ENCODE results near the gene C11orf68. TPM values are rescaled to one million over a fixed set of nuclear protein-coding genes. Genes with fewer than 3 reads are reported as not detected.
A peak's percentile ranks its signal among the peaks of the same experiment; 100 is the strongest.

The C11orf68 gene
- total RNA-seq, 1 experiment from 2014 or later = 36.5 TPM

DNA sequence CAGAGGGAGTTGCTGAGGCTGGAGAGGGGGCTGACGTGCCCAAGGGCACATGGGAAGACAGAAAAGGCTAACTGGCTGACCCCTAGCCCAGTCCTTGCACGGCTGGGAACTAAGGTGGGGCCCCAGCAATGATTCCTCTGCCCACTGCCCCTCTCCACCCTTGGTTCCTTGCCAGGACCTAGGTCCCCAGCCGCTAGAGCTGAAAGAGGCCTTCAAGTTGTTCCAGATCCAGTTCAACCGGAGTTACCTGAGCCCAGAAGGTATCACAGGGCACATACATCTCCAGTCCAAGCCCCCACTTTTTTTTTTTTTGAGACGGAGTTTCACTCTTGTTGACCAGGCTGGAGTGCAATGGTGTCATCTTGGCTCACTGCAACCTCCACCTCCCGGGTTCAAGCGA lies 38.8 kb downstream of the C11orf68 start:
- H2AFZ ChIP-seq = no peak overlapping the region
- intact Hi-C loops (cut with micrococcal nuclease; ENCODE audit: unreplicated experiment) = loop anchor here (10.0 kb wide), 1 partner anchor 185 kb away; no protein-coding TSS in a partner anchor
- no peak overlapping the region for H3K4me3 ChIP-seq
- ChIA-PET CTCF (interaction anchor here (1.0 kb wide), 1 partner anchor 19 kb away, joined by 4 read pairs; no protein-coding TSS in a partner anchor), POLR2A (ENCODE audit: unreplicated experiment) (interaction anchor here (0.6 kb wide), 1 partner anchor 40 kb away, joined by 4 read pairs; no protein-coding TSS in a partner anchor)
- BruUV-seq (replicated peaks) = no TSS peak
- no peak overlapping the region for H3K4me2 ChIP-seq
- no peaks in the 10 kb centered on the region for H3K4me1 ChIP-seq (replicated peaks; ENCODE audit: insufficient read depth)
- no peaks in the 10 kb centered on the region for H4K20me1 ChIP-seq (ENCODE audit: insufficient read depth)
- H3K27me3 ChIP-seq (ENCODE audit: insufficient read depth, low read depth) = no peaks in the 10 kb centered on the region
- no peaks in the 10 kb centered on the region for H3K9me3 ChIP-seq (ENCODE audit: insufficient read depth, low read depth)
- DNase-seq = no peak
- no peaks in the 10 kb centered on the region; the same call in 1 of the 2 replicates for H3K79me2 ChIP-seq (ENCODE audit: low read depth)
- H3F3A ChIP-seq (ENCODE audit: insufficient read depth, low read depth) = peaks cover 6% of the 10 kb centered on the region; the same call in 1 of the 2 replicates
- no peaks in the 10 kb centered on the region for H3K9me2 ChIP-seq (ENCODE audit: insufficient read depth)
- no peak overlapping the region for H3K27ac ChIP-seq
- 0 out of 2 replicates have a peak, but pooled peaks cover 11% of the 10 kb centered on the region for H3K36me3 ChIP-seq (ENCODE audit: low read depth)
- no peak for TF ChIP-seq EZH2 (IDR thresholded peaks at IDR 0.05; ENCODE audit: low read depth)
- TF ChIP-seq, protein P1, sequence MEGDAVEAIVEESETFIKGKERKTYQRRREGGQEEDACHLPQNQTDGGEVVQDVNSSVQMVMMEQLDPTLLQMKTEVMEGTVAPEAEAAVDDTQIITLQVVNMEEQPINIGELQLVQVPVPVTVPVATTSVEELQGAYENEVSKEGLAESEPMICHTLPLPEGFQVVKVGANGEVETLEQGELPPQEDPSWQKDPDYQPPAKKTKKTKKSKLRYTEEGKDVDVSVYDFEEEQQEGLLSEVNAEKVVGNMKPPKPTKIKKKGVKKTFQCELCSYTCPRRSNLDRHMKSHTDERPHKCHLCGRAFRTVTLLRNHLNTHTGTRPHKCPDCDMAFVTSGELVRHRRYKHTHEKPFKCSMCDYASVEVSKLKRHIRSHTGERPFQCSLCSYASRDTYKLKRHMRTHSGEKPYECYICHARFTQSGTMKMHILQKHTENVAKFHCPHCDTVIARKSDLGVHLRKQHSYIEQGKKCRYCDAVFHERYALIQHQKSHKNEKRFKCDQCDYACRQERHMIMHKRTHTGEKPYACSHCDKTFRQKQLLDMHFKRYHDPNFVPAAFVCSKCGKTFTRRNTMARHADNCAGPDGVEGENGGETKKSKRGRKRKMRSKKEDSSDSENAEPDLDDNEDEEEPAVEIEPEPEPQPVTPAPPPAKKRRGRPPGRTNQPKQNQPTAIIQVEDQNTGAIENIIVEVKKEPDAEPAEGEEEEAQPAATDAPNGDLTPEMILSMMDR (conservative IDR thresholded peaks at IDR 0.05) = no peak

DNA sequence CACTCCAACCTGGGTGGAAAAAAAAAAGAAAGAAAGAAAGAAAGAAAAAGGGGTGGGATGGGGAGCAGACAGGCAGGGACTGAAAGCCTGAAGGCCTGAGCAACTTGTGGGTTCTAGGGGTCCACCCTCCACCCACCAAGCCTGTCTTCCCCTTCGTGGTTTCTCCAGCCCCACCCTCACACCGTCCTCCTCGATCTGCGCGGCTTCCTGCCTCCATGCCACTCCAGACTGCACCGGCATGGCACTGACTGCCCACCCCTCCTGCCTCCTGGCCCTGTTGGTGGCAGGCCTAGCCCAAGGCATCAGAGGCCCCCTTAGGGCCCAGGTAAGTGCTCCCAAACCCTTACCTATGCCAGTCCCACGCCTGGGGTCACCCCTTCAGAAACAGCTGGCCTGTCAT lies 39.2 kb downstream of the C11orf68 start, which contains the start of gene CTSW:
TSS of gene CTSW (plus strand) at position 221 of the 400 bp plus-strand sequence. CDS start at position 239, 18 bp downstream.
- H3K27me3 ChIP-seq (ENCODE audit: insufficient read depth, low read depth) = no peaks in the 10 kb centered on the region
- CTCF ChIA-PET = no interaction called here
- no peak for DNase-seq
- no peak within 1 kb of the TSS for H3K27ac ChIP-seq
- H3K4me2 ChIP-seq = no peak within 1 kb of the TSS
- POLR2A ChIA-PET (ENCODE audit: unreplicated experiment) = no interaction called here
- H3K9me2 ChIP-seq (ENCODE audit: insufficient read depth) = no peaks in the 10 kb centered on the region
- intact Hi-C loops (cut with micrococcal nuclease; ENCODE audit: unreplicated experiment) = loop anchor here (10.0 kb wide), 1 partner anchor 185 kb away; no protein-coding TSS in a partner anchor
- TF ChIP-seq, protein P1 (conservative IDR thresholded peaks at IDR 0.05) = no peak
- no peak for TF ChIP-seq EZH2 (IDR thresholded peaks at IDR 0.05; ENCODE audit: low read depth)
- no peak within 1 kb of the TSS for H3K4me3 ChIP-seq
- BruUV-seq (replicated peaks) = no TSS peak
- no peaks in the 10 kb centered on the region for H4K20me1 ChIP-seq (ENCODE audit: insufficient read depth)
- no peaks in the 10 kb centered on the region; the same call in 1 of the 2 replicates for H3K79me2 ChIP-seq (ENCODE audit: low read depth)
- no peaks in the 10 kb centered on the region for H3K4me1 ChIP-seq (replicated peaks; ENCODE audit: insufficient read depth)
- H3F3A ChIP-seq (ENCODE audit: insufficient read depth, low read depth) = peaks cover 6% of the 10 kb centered on the region; the same call in 1 of the 2 replicates
- no peaks in the 10 kb centered on the region for H3K9me3 ChIP-seq (ENCODE audit: insufficient read depth, low read depth)
- H2AFZ ChIP-seq = no peak within 1 kb of the TSS
- H3K36me3 ChIP-seq (ENCODE audit: low read depth) = 0 out of 2 replicates have a peak, but pooled peaks cover 11% of the 10 kb centered on the region

DNA sequence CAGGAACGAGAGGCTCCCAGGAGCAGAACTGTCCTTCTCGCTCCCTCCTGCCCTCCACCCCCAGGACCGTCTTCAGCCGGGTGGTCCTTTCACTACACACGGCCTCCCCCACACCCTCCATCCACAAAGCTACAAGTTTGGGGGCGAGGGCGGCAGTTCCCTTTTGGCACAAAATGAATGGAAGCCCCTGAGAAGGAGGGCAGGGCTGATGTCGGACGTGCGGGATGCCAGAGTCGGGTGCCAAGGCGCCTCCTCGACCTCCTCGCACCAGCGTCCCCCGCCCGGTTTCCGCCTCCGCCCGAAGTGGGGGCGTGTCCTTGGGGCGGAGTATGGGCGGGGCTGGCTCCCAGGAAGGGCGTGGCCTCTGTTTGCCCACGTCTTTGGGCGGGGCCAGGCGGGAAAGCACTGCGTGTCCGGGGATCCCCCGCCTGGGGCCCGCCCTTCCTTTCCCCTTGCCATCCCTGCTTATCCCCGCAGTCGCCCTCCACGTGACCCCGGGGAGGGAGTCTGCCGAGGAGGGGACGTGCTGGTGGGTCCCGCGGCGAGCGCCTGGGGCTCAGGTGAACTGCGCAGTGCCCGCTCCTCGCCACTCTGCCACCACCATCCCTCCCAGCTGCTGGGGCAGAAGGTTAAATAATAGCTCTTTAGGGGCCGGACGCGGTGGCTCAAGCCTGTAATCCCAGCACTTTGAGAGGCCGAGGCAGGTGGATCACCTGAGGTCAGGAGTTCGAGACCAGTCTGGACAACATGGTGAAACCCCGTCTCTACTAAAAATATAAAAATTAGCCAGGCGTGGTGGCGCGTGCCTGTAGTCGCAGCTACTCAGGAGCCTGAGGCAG lies 45.3 kb downstream of the C11orf68 start:
- no peaks in the 10 kb centered on the region for H3K36me3 ChIP-seq (ENCODE audit: low read depth)
- intact Hi-C loops (cut with micrococcal nuclease; ENCODE audit: unreplicated experiment) = no loop called here
- peaks cover 4% of the 10 kb centered on the region; the same call in 1 of the 2 replicates for H3K4me1 ChIP-seq (replicated peaks; ENCODE audit: insufficient read depth)
- H3K27ac ChIP-seq = no peak overlapping the region
- TF ChIP-seq, protein P1 (conservative IDR thresholded peaks at IDR 0.05) = no peak
- TF ChIP-seq EZH2 (IDR thresholded peaks at IDR 0.05; ENCODE audit: low read depth) = no peak
- H3K9me3 ChIP-seq (ENCODE audit: insufficient read depth, low read depth) = no peaks in the 10 kb centered on the region
- no peaks in the 10 kb centered on the region for H3K79me2 ChIP-seq (ENCODE audit: low read depth)
- H3K4me3 ChIP-seq = peak overlapping the region; percentile 61
- H3K4me2 ChIP-seq = peak overlapping the region; percentile 78
- H3F3A ChIP-seq (ENCODE audit: insufficient read depth, low read depth) = peaks cover 25% of the 10 kb centered on the region
- no TSS peak for BruUV-seq (replicated peaks)
- peak overlapping the region; percentile 87 for H2AFZ ChIP-seq
- POLR2A ChIA-PET (ENCODE audit: unreplicated experiment) = interaction anchor here (0.6 to 0.8 kb wide), 3 partner anchors 64 to 209 kb away, joined by 4 to 6 read pairs (median 4); no protein-coding TSS in a partner anchor
- no peaks in the 10 kb centered on the region for H3K27me3 ChIP-seq (ENCODE audit: insufficient read depth, low read depth)
- peak; percentile 74 to 98 for DNase-seq
- CTCF ChIA-PET = interaction anchor here (0.6 to 0.8 kb wide), 3 partner anchors 25 to 171 kb away, joined by 3 to 15 read pairs (median 3); no protein-coding TSS in a partner anchor
- H3K9me2 ChIP-seq (ENCODE audit: insufficient read depth) = no peaks in the 10 kb centered on the region
- H4K20me1 ChIP-seq (ENCODE audit: insufficient read depth) = no peaks in the 10 kb centered on the region
